ENCODE results near the gene SMOC2. TPM values are rescaled to one million over a fixed set of nuclear protein-coding genes. Genes with fewer than 3 reads are reported as not detected.

SMOC2 gene
- total RNA-seq, 3 donors from 2014 or later = 11.4 to 40.4 (median 18.8) TPM

DNA sequence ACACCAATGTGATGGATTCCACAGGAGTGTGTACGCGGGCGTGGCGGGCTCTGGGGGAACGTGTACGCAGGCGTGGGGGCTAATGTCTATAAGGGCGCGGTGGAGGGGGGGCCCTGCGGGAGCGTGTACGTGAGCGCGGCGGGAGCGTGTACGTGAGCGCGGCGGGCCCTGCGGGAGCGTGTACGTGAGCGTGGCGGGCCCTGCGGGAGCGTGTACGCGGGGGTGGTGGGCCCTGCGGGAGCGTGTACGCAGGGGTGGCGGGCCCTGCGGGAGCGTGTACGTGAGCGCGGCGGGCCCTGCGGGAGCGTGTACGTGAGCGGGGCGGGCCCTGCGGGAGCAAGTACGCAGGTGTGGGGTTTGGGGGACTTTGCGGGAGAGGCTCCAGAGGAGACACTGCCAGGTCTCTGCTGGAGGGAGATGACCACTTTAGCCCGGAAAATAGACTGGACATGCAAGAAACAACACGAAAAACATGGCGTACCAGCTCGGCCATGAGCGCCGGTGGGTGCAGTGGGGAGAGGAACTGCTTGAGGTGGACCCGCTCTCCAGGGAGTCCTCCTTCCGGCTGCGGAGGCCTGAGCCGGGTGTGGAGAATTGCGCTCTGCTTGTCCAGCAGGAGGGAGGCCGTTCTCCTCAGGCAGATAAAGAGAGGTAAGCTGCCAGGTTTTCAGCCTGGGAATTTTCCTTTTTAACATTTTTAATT, 27.8 kb upstream of the SMOC2 start:
- DNase-seq (no peak), ATAC-seq (no peak)
- Histone ChIP-seq H3K4me1 (ENCODE audit: low read depth) (no peaks in the 10 kb centered on the region), H3K9me3 (no peaks in the 10 kb centered on the region), H3K4me3 (no peak overlapping the region), H3K36me3 (ENCODE audit: low read depth) (no peaks in the 10 kb centered on the region)
- no peak for TF ChIP-seq CTCF (IDR thresholded peaks at IDR 0.05)
- intact Hi-C loops (cut with DNase I, micrococcal nuclease) = no loop called here

- DNase-seq (no peak), ATAC-seq (no peak)
- Histone ChIP-seq H3K4me3 (no peak overlapping the region), H3K9me3 (no peaks in the 10 kb centered on the region), H3K36me3 (ENCODE audit: low read depth) (no peaks in the 10 kb centered on the region), H3K4me1 (ENCODE audit: low read depth) (no peaks in the 10 kb centered on the region)
- intact Hi-C loops (cut with DNase I, micrococcal nuclease) = no loop called here
- no peak for TF ChIP-seq CTCF (IDR thresholded peaks at IDR 0.05)
Observed at GRCh38 chr6:168413856-168414255, 27.1 kb upstream of the SMOC2 start.

DNA sequence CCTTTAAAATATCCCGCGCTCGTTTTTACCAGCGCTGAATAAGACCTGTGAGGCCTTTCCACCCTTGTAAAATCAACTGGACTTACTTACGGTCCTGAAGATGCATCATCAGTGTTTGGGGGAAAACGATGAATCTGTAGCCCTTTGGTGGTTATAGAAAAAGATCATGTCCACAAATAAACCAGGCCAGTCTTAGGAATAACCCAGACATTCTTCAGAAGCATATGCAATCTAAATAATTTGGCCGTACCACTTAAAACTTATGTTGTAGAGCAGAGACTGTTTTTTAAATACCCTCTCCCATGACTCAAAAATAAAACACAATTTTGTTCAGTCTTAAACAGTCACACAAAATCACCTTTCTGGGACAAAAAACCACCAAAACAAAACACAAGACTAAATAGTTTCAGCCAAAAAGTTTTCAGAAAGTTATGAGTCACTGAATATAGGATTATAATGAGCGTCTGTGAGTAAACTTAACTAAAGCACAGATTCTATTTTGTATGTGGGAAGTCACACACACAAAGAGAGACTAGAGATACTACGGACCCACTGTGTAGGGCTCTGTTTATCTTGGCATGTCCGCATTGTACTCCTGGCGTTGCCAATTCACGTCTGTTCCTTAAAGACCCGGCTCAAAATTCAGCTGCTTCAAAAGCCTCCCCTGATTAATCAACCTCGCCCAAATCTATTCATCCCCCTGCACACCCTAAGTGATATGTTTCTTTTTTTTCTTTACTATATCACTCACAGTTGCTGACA, 26.5 kb upstream of the SMOC2 start:
- Histone ChIP-seq H3K9me3 (no peaks in the 10 kb centered on the region), H3K4me1 (ENCODE audit: low read depth) (no peaks in the 10 kb centered on the region), H3K4me3 (no peak overlapping the region), H3K36me3 (ENCODE audit: low read depth) (no peaks in the 10 kb centered on the region)
- intact Hi-C loops (cut with DNase I, micrococcal nuclease) = no loop called here
- TF ChIP-seq CTCF (IDR thresholded peaks at IDR 0.05) = no peak
- ATAC-seq = no peak
- no peak for DNase-seq

- no peak overlapping the region for H3K4me3 ChIP-seq
- DNase-seq (no peak), ATAC-seq (no peak)
- no peaks in the 10 kb centered on the region for H3K9me3 ChIP-seq
- no peak for TF ChIP-seq CTCF (IDR thresholded peaks at IDR 0.05)
- H3K4me1 ChIP-seq (ENCODE audit: low read depth) = no peaks in the 10 kb centered on the region
- no peaks in the 10 kb centered on the region for H3K36me3 ChIP-seq (ENCODE audit: low read depth)
- intact Hi-C loops (cut with DNase I, micrococcal nuclease) = no loop called here
Observed at GRCh38 chr6:168415098-168415992, 25.6 kb upstream of the SMOC2 start.

- no peak for TF ChIP-seq CTCF (IDR thresholded peaks at IDR 0.05)
- DNase-seq = no peak
- H3K4me3 ChIP-seq = no peak overlapping the region
- no peaks in the 10 kb centered on the region for H3K9me3 ChIP-seq
- H3K36me3 ChIP-seq (ENCODE audit: low read depth) = no peaks in the 10 kb centered on the region
- ATAC-seq = no peak
- H3K4me1 ChIP-seq (ENCODE audit: low read depth) = no peaks in the 10 kb centered on the region
- intact Hi-C loops (cut with DNase I, micrococcal nuclease) = no loop called here
Observed at GRCh38 chr6:168415993-168416530, 24.9 kb upstream of the SMOC2 start.

All from mucosa of descending colon (tissue), 3 donors.